GM12801 (cell line): Measurements from ENCODE around the gene DDX3Y.

Experiments used
- TF ChIP-seq, protein P1 (sequence below): IDR thresholded peaks from one replicate; pipeline ENCODE4 v1.5.1; 2011; ENCODE audit warnings: control low read depth; ENCODE audit not compliant: insufficient read length; ENCODE audit errors: extremely low read depth

Gene DDX3Y

DNA sequence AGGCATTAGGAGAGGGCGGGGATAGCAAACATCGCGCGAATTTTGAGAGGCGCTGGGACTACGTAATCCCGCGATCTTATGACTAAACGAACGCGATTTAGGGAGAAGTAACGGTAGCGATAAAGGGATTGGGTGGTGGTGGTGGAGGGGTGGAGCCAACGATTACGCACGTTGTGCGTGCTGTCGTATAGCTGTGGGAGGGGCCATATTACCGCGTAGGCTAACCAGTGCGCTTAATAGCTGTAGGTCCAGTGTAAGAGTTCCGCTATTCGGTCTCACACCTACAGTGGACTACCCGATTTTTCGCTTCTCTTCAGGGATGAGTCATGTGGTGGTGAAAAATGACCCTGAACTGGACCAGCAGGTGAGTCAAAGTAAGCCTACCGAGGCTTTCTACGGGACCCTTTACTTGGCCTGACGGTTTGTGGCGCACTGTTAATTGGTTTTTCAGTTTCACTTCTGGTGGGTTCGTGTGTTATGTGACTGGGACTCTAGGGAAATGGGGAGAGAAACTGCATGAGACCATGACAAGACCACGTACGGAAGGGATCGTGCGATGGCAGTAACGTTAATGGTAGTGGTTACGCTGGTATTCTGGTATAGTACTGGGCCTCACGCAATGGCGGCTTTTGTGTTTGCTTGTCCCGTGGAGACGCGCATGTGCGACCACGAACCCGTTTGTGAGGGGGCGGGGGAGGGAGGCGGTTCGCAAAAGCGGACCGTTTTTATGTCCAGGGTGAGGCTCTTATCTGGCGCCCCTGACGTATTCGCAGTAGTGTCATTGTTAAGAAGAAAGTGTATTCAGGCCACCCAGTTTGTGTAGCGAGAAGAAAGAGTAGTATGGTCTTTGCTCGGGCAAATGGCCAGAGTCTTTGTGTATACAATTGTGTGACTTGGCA lies at the start of gene DDX3Y:
Gene DDX3Y, plus strand, starts transcription at position 251 of the 899 bp plus-strand sequence. Its CDS starts 69 bp downstream, at position 320.
- TF ChIP-seq, protein P1, sequence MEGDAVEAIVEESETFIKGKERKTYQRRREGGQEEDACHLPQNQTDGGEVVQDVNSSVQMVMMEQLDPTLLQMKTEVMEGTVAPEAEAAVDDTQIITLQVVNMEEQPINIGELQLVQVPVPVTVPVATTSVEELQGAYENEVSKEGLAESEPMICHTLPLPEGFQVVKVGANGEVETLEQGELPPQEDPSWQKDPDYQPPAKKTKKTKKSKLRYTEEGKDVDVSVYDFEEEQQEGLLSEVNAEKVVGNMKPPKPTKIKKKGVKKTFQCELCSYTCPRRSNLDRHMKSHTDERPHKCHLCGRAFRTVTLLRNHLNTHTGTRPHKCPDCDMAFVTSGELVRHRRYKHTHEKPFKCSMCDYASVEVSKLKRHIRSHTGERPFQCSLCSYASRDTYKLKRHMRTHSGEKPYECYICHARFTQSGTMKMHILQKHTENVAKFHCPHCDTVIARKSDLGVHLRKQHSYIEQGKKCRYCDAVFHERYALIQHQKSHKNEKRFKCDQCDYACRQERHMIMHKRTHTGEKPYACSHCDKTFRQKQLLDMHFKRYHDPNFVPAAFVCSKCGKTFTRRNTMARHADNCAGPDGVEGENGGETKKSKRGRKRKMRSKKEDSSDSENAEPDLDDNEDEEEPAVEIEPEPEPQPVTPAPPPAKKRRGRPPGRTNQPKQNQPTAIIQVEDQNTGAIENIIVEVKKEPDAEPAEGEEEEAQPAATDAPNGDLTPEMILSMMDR = no peak

DNA sequence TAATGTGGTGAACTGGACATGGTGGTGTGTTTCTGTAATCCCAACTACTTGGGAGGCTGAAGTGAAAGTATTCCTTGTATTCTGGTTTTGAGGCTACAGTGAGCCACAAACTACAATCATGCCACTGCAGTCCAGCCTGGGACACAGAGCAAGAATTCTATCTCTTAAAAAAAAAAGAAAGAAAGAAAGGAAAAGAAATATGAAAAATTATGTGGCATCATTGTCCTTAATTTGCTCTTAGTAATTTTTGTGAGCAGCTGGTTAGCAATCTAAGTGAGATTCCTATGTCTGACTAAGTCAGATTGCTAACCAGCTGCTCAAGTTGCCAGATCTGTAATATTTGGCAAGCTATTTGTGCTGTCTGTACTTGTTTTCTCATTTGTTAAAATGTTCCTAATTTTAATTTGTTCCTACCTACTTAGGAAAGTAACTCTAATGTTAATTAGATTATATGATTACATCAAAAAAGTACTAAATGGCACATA lies 48.8 kb upstream of the DDX3Y start:
- TF ChIP-seq, protein P1 = no peak

DNA sequence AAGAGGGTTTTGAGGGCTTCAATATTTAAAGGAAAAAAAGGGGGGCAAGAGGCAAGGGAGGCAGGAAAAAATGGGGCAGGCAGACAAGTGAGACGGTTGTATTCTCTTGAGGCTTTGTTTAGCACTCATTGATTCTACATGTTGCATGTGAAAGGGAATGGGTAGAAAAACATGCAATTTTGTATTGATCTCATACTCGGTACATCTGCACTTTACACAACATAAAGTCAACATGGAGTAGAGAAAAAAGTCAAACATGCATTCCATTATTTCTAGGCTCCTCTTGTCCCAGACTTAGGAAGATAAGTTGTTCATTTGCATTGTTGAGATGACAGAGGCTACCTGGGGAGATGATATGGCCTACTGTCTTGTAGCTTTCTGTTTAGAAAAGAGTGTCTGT lies 36.7 kb upstream of the DDX3Y start:
- TF ChIP-seq, protein P1 = no peak

DNA sequence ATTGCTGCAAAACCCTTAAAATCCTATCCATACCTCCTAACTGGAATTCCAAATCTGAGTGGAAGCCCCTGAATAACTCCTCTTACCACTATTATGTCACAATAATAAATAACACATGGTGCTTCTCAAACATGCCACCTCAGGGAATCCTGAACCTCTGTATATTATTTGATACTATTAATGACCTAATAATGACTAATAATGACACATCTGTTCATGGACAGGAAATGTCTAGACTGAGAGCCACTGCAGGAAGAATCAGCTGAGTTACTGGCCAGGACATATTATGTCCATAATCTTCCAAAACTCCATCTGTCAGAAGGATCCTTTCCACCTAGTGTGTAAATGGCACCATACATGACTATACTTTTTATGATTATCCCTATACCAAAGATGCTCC lies 7.7 kb upstream of the DDX3Y start:
- TF ChIP-seq, protein P1 = no peak

DNA sequence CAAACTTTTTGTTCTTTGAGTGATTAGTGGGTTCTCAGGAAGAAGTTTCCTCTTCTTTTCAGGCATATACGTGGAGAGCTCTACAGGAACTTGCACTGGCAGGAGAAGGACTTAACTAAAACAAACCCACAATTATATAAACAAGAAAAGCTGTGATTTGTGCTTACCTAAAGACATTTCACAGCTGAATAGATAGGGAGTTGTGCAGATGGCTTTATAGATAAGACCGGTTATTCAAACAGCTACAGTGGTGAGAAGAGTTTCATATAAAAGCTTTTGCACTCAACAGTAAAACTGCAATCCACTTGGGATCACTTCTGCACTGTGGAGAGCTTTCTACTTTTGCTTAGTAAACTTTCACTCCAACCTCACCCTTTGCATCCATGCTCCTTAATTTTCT lies 6.1 kb upstream of the DDX3Y start:
- TF ChIP-seq, protein P1 = no peak

DNA sequence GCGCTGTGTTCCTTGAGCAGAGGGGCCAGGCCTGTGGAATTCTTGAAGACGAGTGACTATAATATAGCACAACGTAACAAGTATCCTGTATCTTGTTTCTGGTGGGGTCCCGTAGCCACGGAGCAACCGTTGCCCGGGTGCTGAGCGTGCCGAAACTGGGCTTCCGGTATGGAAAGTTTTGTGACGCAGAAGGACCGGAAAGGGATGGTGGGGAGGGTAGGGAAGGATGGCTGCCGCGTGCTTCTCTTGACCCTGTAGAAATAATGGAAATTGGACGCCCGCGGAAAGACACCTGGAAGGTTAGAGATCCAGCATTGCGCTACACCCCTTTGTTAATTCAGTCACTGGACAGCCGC lies 827 bp downstream of the DDX3Y start:
- TF ChIP-seq, protein P1 = no peak

DNA sequence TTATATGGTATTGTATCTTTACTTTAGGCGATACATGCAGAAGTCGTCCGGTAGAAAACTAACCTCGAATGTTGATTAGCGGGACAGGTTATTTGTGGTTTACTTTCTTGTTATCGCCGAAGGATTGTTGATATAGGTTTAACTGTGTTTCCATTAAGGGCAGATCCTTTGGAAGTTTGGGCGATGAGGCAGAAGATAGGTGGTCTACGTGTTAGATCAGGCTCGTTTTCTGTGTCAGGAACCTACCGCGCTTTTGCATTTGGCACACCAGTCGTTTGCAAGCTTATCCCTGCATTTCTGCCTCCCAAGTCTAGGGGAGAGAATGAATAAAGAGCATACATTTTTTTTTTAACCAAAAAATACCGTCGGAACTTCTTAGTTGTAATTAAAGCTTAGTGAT lies 1.2 kb downstream of the DDX3Y start:
- TF ChIP-seq, protein P1 = no peak
